GM12878 (cell line): ENCODE measurements around the gene OSCP1. TPM values are rescaled to one million over a fixed set of nuclear protein-coding genes. Genes with fewer than 3 reads are reported as not detected.

Experiments
- FOXK2 ChIP-seq: fragments of 450-650 bp; IDR thresholded peaks from 2 replicates; pipeline ENCODE4 v1.6.1; 2017; ENCODE audit warnings: mild to moderate bottlenecking, moderate library complexity
- IRF5 ChIP-seq: fragments of 450-650 bp; IDR thresholded peaks from 2 replicates; pipeline ENCODE4 v1.6.1; 2017; ENCODE audit warnings: borderline replicate concordance
- MEF2A ChIP-seq: IDR thresholded peaks from 2 replicates; pipeline ENCODE4 v1.6.1; 2011; ENCODE audit warnings: low read depth, mild to moderate bottlenecking, low read length, moderate library complexity; ENCODE audit not compliant: insufficient read depth
- SPI1 ChIP-seq: IDR thresholded peaks from 2 replicates; pipeline ENCODE4 v1.6.1; 2011; ENCODE audit warnings: low read depth, mild to moderate bottlenecking, low read length, moderate library complexity, borderline replicate concordance; ENCODE audit not compliant: insufficient read depth
- ZNF687 ChIP-seq: fragments of 450-650 bp; IDR thresholded peaks from 2 replicates; pipeline ENCODE4 v1.6.1; 2017; ENCODE audit warnings: mild to moderate bottlenecking, moderate library complexity
- polyA plus RNA-seq, 11 experiments: library from polyadenylated mRNA; depleted of rRNA in 4 of 11; unstranded in 6 of 11; stranded (reverse) in 5 of 11; fragments of >200 nt; fragmentation: Nextera tagmentation in 4 of 11; fragmentation: Illumina TruSeq in 1 of 11; extraction: Ambion mirVana in 4 of 11; extraction: Trizol in 1 of 11; gene quantifications; 1 replicate in 1 of 11; 2 replicates in 10 of 11; pipeline versions ENCODE4 v1.2.1 to v1.2.3, GENCODE V29; 2011 to 2016; ENCODE audit warnings: inconsistent platforms in 2 of 11, missing spikeins in 2 of 11, low read depth in 1 of 11
- total RNA-seq, 4 experiments: library from RNA; depleted of rRNA in 3 of 4; stranded (reverse); fragments of >200 nt in 3 of 4; fragmentation: Illumina TruSeq in 1 of 4; extraction: Trizol in 1 of 4; gene quantifications; 2 replicates each; pipeline versions ENCODE4 v1.2.1 to v1.2.3, GENCODE V29; 2013 to 2021
- TF ChIP-seq, protein P1 (sequence below): fragments of 450-650 bp; IDR thresholded peaks from 2 replicates; pipeline ENCODE4 v1.6.1; 2017; ENCODE audit warnings: low read depth, mild to moderate bottlenecking, moderate library complexity

The OSCP1 gene
- total and polyA plus RNA-seq, 10 of the 15 experiments (the other 5 are each of a cell fraction or from before 2014, with no cell fraction given): 1.8 to 5.9 (median 3.0) TPM

- no peak for TF ChIP-seq IRF5
- no peak for TF ChIP-seq FOXK2
- no peak for TF ChIP-seq SPI1
- TF ChIP-seq, protein P1, sequence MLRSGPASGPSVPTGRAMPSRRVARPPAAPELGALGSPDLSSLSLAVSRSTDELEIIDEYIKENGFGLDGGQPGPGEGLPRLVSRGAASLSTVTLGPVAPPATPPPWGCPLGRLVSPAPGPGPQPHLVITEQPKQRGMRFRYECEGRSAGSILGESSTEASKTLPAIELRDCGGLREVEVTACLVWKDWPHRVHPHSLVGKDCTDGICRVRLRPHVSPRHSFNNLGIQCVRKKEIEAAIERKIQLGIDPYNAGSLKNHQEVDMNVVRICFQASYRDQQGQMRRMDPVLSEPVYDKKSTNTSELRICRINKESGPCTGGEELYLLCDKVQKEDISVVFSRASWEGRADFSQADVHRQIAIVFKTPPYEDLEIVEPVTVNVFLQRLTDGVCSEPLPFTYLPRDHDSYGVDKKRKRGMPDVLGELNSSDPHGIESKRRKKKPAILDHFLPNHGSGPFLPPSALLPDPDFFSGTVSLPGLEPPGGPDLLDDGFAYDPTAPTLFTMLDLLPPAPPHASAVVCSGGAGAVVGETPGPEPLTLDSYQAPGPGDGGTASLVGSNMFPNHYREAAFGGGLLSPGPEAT: no peak
- no peak for TF ChIP-seq ZNF687
- TF ChIP-seq MEF2A: no peak
Measured at GRCh38 chr1:36453600-36454388, 3.5 kb upstream of the OSCP1 start (continued).
